GM23338 (cell line): ENCODE measurements around the gene DDX60. TPM values are rescaled to one million over a fixed set of nuclear protein-coding genes. Genes with fewer than 3 reads are reported as not detected.

Experiments used
- ATAC-seq: fragments of 200-7000 bp; cut with Tn5 transposase; 3 replicates; pipeline ENCODE4 v1.9.1; 2020
- DNase-seq: peaks from one replicate; pipeline ENCODE4 v3.0.0-alpha.2; 2015; ENCODE audit warnings: low spot score
- H2AFZ ChIP-seq: fragments of 200-600 bp; sonication (generic); 2 replicates; pipeline ENCODE4 v1.8.0; 2016; ENCODE audit warnings: antibody characterized with exemption, mild to moderate bottlenecking, moderate library complexity
- H3F3A ChIP-seq: fragments of 200-600 bp; sonication (generic); replicated peaks from 2 replicates; pipeline ENCODE4 v1.8.0; 2017; ENCODE audit warnings: antibody characterized with exemption, mixed run types, low read depth
- H3K27ac ChIP-seq: fragments of 200-600 bp; sonication (generic); 2 replicates; pipeline ENCODE4 v1.6.1; 2016; ENCODE audit warnings: low read depth
- H3K27me3 ChIP-seq: fragments of 200-600 bp; sonication (generic); 2 replicates; pipeline ENCODE4 v1.8.0; 2016; ENCODE audit warnings: mild to moderate bottlenecking, mixed run types, moderate library complexity; ENCODE audit not compliant: insufficient read depth
- H3K36me3 ChIP-seq: fragments of 200-600 bp; sonication (generic); 2 replicates; pipeline ENCODE4 v1.8.0; 2016; ENCODE audit warnings: mild to moderate bottlenecking; ENCODE audit not compliant: insufficient read depth
- H3K4me1 ChIP-seq: fragments of 200-600 bp; sonication (generic); 2 replicates; pipeline ENCODE4 v1.8.0; 2016; ENCODE audit warnings: mild to moderate bottlenecking, moderate library complexity; ENCODE audit not compliant: insufficient read depth
- H3K4me2 ChIP-seq: fragments of 200-600 bp; sonication (generic); 2 replicates; pipeline ENCODE4 v1.7.1; 2017; ENCODE audit warnings: mixed run types
- H3K4me3 ChIP-seq: fragments of 200-600 bp; sonication (generic); 2 replicates; pipeline ENCODE4 v1.6.1; 2016; ENCODE audit warnings: mixed run types
- H3K79me2 ChIP-seq: fragments of 200-600 bp; sonication (generic); replicated peaks from 2 replicates; pipeline ENCODE4 v1.8.0; 2017; ENCODE audit warnings: mild to moderate bottlenecking; ENCODE audit not compliant: insufficient read depth
- H3K9me2 ChIP-seq: fragments of 200-600 bp; sonication (generic); 2 replicates; pipeline ENCODE4 v1.8.0; 2017; ENCODE audit not compliant: insufficient read depth
- H4K20me1 ChIP-seq: fragments of 200-600 bp; sonication (generic); replicated peaks from 2 replicates; pipeline ENCODE4 v1.8.0; 2017; ENCODE audit warnings: mild to moderate bottlenecking; ENCODE audit not compliant: insufficient read depth
- H3K27ac Mint-ChIP-seq: 2 replicates; pipeline ENCODE4 v1.8.0; 2020; ENCODE audit warnings: inconsistent platforms, mild to moderate bottlenecking, moderate library complexity, mixed read lengths
- H3K27me3 Mint-ChIP-seq: 3 replicates; pipeline ENCODE4 v1.8.0; 2022; ENCODE audit warnings: low read depth, mild to moderate bottlenecking, moderate library complexity, mixed read lengths, inconsistent platforms; ENCODE audit not compliant: insufficient read depth, poor library complexity
- H3K36me3 Mint-ChIP-seq: 3 replicates; pipeline ENCODE4 v1.8.0; 2021; ENCODE audit warnings: low read depth, mild to moderate bottlenecking, inconsistent platforms, moderate library complexity, mixed read lengths
- H3K4me1 Mint-ChIP-seq: 3 replicates; pipeline ENCODE4 v1.8.0; 2020; ENCODE audit warnings: mild to moderate bottlenecking, inconsistent platforms, mixed read lengths
- H3K4me3 Mint-ChIP-seq: 3 replicates; pipeline ENCODE4 v1.8.0; 2021; ENCODE audit warnings: moderate library complexity, mild to moderate bottlenecking, inconsistent platforms, mixed read lengths
- H3K9me3 Mint-ChIP-seq: 3 replicates; pipeline ENCODE4 v1.8.0; 2020; ENCODE audit warnings: moderate library complexity, mild to moderate bottlenecking, inconsistent platforms, mixed read lengths
- CREB1 ChIP-seq: fragments of 250-450 bp; sonication (Bioruptor Pico); IDR thresholded peaks from 2 replicates; pipeline ENCODE4 v1.5.0; 2020; ENCODE audit warnings: low read depth, mild to moderate bottlenecking, moderate library complexity
- CTCF ChIP-seq, 2 experiments: fragments of 200-600 bp in 1 of 2; sonication (generic) in 1 of 2; conservative IDR thresholded peaks; 2 replicates each; pipeline versions ENCODE4 v1.5.1 to v1.6.1; 2016 to 2017; ENCODE audit warnings: antibody characterized with exemption in 2 of 2, low read depth in 2 of 2, mild to moderate bottlenecking in 2 of 2, moderate library complexity in 1 of 2
- EZH2 ChIP-seq: fragments of 200-600 bp; sonication (generic); IDR thresholded peaks from one replicate; pipeline ENCODE4 v1.8.0; 2017; ENCODE audit warnings: antibody characterized with exemption, mild to moderate bottlenecking, low read depth; ENCODE audit not compliant: unreplicated experiment
- EZH2phosphoT487 ChIP-seq: fragments of 200-600 bp; sonication (generic); IDR thresholded peaks from one replicate; pipeline ENCODE4 v1.8.1; 2018; ENCODE audit warnings: antibody characterized with exemption; ENCODE audit not compliant: unreplicated experiment
- JUNB ChIP-seq: IDR thresholded peaks from one replicate; pipeline ENCODE4 v1.6.1; 2016; ENCODE audit warnings: antibody characterized with exemption; ENCODE audit not compliant: unreplicated experiment
- POLR2AphosphoS5 ChIP-seq: IDR thresholded peaks from 2 replicates; pipeline ENCODE4 v1.6.1; 2016; ENCODE audit warnings: antibody characterized with exemption, low read depth
- STAT1 ChIP-seq: IDR thresholded peaks from one replicate; pipeline ENCODE4 v1.6.1; 2016; ENCODE audit warnings: antibody characterized with exemption; ENCODE audit not compliant: unreplicated experiment
- ZNF114 ChIP-seq: fragments of 250-450 bp; sonication (Bioruptor Pico); IDR thresholded peaks from 2 replicates; pipeline ENCODE4 v1.5.0; 2020; ENCODE audit warnings: mild to moderate bottlenecking, moderate library complexity
- ZNF462 ChIP-seq: fragments of 250-450 bp; sonication (Bioruptor Pico); IDR thresholded peaks from 2 replicates; pipeline ENCODE4 v1.5.0; 2020; ENCODE audit warnings: mild to moderate bottlenecking, moderate library complexity
- polyA plus RNA-seq: library from polyadenylated mRNA; unstranded; fragments of >200 nt; fragmentation: Nextera tagmentation; extraction: Ambion mirVana; gene quantifications from 2 replicates; pipeline ENCODE4 v1.2.1, GENCODE V29; 2016
- total RNA-seq: library from RNA; depleted of rRNA; stranded (reverse); fragments of >200 nt; shearing (Covaris generic); gene quantifications from 2 replicates; pipeline ENCODE4 v1.2.3, GENCODE V29; 2014
- TF ChIP-seq, protein P1 (sequence below): IDR thresholded peaks from 2 replicates; pipeline ENCODE4 v1.6.1; 2016; ENCODE audit warnings: antibody characterized with exemption

Gene DDX60
- total and polyA plus RNA-seq, 2 experiments from 2014 or later, result 1.0 to 1.4 TPM

DNA sequence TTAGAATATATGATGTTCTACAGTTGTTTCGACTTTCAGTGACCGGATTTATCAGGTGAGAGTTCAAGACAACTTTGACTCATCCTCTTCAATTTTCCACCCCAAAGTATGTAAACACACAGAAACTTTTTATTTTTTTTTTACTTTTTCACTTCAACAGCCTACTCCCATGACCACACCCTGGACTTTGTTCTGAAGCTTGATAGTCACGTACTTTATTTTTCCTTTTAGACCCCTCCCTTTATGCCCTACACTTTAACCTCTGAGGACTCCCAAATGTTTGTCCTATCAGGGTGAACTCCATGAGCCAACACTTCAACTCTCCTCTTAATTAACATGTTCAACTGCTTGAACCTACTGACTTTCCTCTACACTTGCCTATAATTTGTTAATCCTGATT, 2.5 kb upstream of the DDX60 start (continued):
- no peak for TF ChIP-seq ZNF114 (CRISPR knock-in tag)
- no peak for TF ChIP-seq CREB1 (CRISPR knock-in tag)
- TF ChIP-seq, protein P1, sequence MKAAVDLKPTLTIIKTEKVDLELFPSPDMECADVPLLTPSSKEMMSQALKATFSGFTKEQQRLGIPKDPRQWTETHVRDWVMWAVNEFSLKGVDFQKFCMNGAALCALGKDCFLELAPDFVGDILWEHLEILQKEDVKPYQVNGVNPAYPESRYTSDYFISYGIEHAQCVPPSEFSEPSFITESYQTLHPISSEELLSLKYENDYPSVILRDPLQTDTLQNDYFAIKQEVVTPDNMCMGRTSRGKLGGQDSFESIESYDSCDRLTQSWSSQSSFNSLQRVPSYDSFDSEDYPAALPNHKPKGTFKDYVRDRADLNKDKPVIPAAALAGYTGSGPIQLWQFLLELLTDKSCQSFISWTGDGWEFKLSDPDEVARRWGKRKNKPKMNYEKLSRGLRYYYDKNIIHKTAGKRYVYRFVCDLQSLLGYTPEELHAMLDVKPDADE, result no peak
- TF ChIP-seq STAT1, result no peak
- TF ChIP-seq CTCF (conservative IDR thresholded peaks at IDR 0.05; ENCODE audit: low read depth in 2 of 2), result no peak
- no peak for TF ChIP-seq EZH2
- TF ChIP-seq JUNB, result no peak

- no peaks in the 10 kb centered on the region for H3F3A ChIP-seq
- H3K27me3 ChIP-seq, result no peaks in the 10 kb centered on the region
- Mint-ChIP-seq H3K4me3 (peak overlapping the region; percentile 82), H3K27me3 (peaks cover 3% of the 10 kb centered on the region), H3K36me3 (no peaks in the 10 kb centered on the region), H3K4me1 (peaks cover 18% of the 10 kb centered on the region), H3K9me3 (no peaks in the 10 kb centered on the region; the same call in 2 of the 3 replicates), H3K27ac (no peak overlapping the region)
- H3K36me3 ChIP-seq, result no peaks in the 10 kb centered on the region
- peaks cover 14% of the 10 kb centered on the region for H3K4me1 ChIP-seq
- peaks cover 3% of the 10 kb centered on the region for H3K9me2 ChIP-seq
- peak overlapping the region; percentile 69 for H3K4me2 ChIP-seq
- DNase-seq, result peak; percentile 33
- no peak overlapping the region; the same call in 1 of the 2 replicates for H2AFZ ChIP-seq
- no peak overlapping the region for H3K27ac ChIP-seq
- H3K79me2 ChIP-seq, result no peaks in the 10 kb centered on the region
- peak; percentile 59 for ATAC-seq
- H4K20me1 ChIP-seq, result no peaks in the 10 kb centered on the region
- H3K4me3 ChIP-seq, result peak overlapping the region; percentile 65
- TF ChIP-seq ZNF462 (CRISPR knock-in tag), result no peak
- TF ChIP-seq EZH2phosphoT487, result no peak
- TF ChIP-seq, protein P1, result no peak
- TF ChIP-seq ZNF114 (CRISPR knock-in tag), result no peak
- no peak for TF ChIP-seq JUNB
- TF ChIP-seq CTCF (conservative IDR thresholded peaks at IDR 0.05; ENCODE audit: low read depth in 2 of 2), result no peak
- TF ChIP-seq STAT1, result no peak
- TF ChIP-seq POLR2AphosphoS5, result no peak
- TF ChIP-seq EZH2, result no peak
Observed at GRCh38 chr4:168319486-168320019, 1.0 kb upstream of the DDX60 start.
